K562 (cell line): ENCODE measurements around the gene PIANP. TPM values are rescaled to one million over a fixed set of nuclear protein-coding genes. Genes with fewer than 3 reads are reported as not detected.

Experiments used
- CHAMP1 ChIP-seq: fragments of 450-650 bp; IDR thresholded peaks from 2 replicates; pipeline ENCODE4 v1.6.1; 2016; ENCODE audit warnings: mild to moderate bottlenecking
- FIP1L1 ChIP-seq: fragments of 200-400 bp; formaldehyde crosslinking; IDR thresholded peaks from 2 replicates; pipeline ENCODE4 v1.6.1; 2018; ENCODE audit warnings: mild to moderate bottlenecking, low read depth, low read length; ENCODE audit not compliant: poor library complexity, severe bottlenecking
- MGA ChIP-seq: fragments of 450-650 bp; IDR thresholded peaks from 2 replicates; pipeline ENCODE4 v1.6.1; 2016; ENCODE audit warnings: mild to moderate bottlenecking, moderate library complexity
- SMARCA4 ChIP-seq: fragments of 450-650 bp; IDR thresholded peaks from 2 replicates; pipeline ENCODE4 v1.6.1; 2016
- TAF7 ChIP-seq: fragments of 450-650 bp; IDR thresholded peaks from 2 replicates; pipeline ENCODE4 v1.6.1; 2016; ENCODE audit warnings: missing genetic modification characterization, missing compliant biosample characterization
- TCF15 ChIP-seq: fragments of 250-450 bp; sonication (Bioruptor Pico); IDR thresholded peaks from 2 replicates; pipeline ENCODE4 v1.8.0; 2022; ENCODE audit warnings: moderate library complexity, mild to moderate bottlenecking, inconsistent platforms
- TFAP4 ChIP-seq: sonication (generic); formaldehyde crosslinking; IDR thresholded peaks from 2 replicates; pipeline ENCODE4 v1.8.0; 2022; ENCODE audit warnings: missing genetic modification reagents, mild to moderate bottlenecking, moderate library complexity, borderline replicate concordance
- ZNF165 ChIP-seq: fragments of 250-450 bp; sonication (Bioruptor Pico); IDR thresholded peaks from 2 replicates; pipeline ENCODE4 v1.4.0; 2020; ENCODE audit warnings: borderline replicate concordance
- ZNF584 ChIP-seq: fragments of 200-800 bp; sonication (Bioruptor generic); IDR thresholded peaks from 2 replicates; pipeline ENCODE4 v1.6.1; 2016; ENCODE audit warnings: low read depth, mild to moderate bottlenecking, missing genetic modification characterization, missing compliant biosample characterization
- polyA plus RNA-seq, 8 experiments: library from polyadenylated mRNA; depleted of rRNA in 4 of 8; stranded (reverse) in 5 of 8; unstranded in 3 of 8; fragments of >200 nt; fragmentation: Nextera tagmentation in 2 of 8; fragmentation: Illumina TruSeq in 1 of 8; extraction: Ambion mirVana in 2 of 8; extraction: Trizol in 1 of 8; gene quantifications; 2 replicates each; pipeline versions ENCODE4 v1.2.1 to v1.2.3, GENCODE V29; 2011 to 2014; ENCODE audit warnings: inconsistent platforms in 1 of 8, missing spikeins in 1 of 8
- total RNA-seq, 7 experiments: library from RNA; depleted of rRNA in 6 of 7; stranded (reverse); fragments of >200 nt in 6 of 7; fragmentation: Illumina TruSeq in 2 of 7; extraction: Trizol in 2 of 7; gene quantifications; 2 replicates each; pipeline versions ENCODE4 v1.2.1 to v1.2.3, GENCODE V29; 2011 to 2021; ENCODE audit warnings: low replicate concordance in 1 of 7

Gene PIANP
- total and polyA plus RNA-seq, 9 of the 15 experiments (the other 6 are each of a cell fraction or from before 2014, with no cell fraction given) = 0.07 TPM; not detected in 8

- TF ChIP-seq MGA (no peak), SMARCA4 (no peak), FIP1L1 (peak; percentile 50), TCF15 (CRISPR knock-in tag) (no peak), TAF7 (tag) (no peak), ZNF584 (CRISPR knock-in tag) (no peak), TFAP4 (CRISPR knock-in tag) (peak; percentile 58; the same call in 1 of the 2 replicates), ZNF165 (CRISPR knock-in tag) (no peak), CHAMP1 (no peak)
These were observed 11.4 kb downstream of the PIANP start, which contains the start of gene ZNF384 (continued) for GRCh38 chr12:6688999-6689882.
